ENCODE results near the gene HAS3. TPM values are rescaled to one million over a fixed set of nuclear protein-coding genes. Genes with fewer than 3 reads are reported as not detected.
A peak's percentile ranks its signal among the peaks of the same experiment; 100 is the strongest.

HAS3 gene
- total RNA-seq, 1 experiment from 2014 or later = 66.9 TPM

GRCh38 chr16:69109486-69110270, 4.2 kb downstream of the HAS3 start:
- CTCF ChIA-PET = interaction anchor here (1.3 to 1.9 kb wide), 2 partner anchors 120 to 208 kb away, joined by 5 to 9 read pairs; no protein-coding TSS in a partner anchor

DNA sequence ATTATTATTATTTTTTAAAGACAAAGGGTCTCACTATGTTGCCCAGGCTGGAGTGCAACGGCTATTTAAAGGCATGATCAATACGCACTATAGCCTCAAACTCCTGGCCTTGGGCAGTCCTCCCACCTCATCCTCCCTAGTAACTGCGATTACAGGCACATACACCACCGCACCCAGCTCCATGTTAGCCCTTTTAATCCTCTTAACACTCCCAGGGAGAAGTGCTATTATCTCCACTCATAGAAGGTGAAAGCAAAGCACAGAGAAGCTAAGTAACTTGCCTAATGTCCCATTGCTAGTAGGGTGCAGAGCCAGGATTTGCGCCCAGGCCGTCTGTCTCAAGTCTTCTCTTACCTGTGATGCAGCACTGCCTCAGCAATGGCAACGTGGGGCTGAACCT, 5.0 kb downstream of the HAS3 start:
- Mint-ChIP-seq H3K27ac (peak overlapping the region; percentile 88), H3K4me1 (peaks cover 44% of the 10 kb centered on the region), H3K4me3 (no peak overlapping the region), H3K9me3 (no peaks in the 10 kb centered on the region), H3K36me3 (peaks cover 57% of the 10 kb centered on the region), H3K27me3 (ENCODE audit: low read depth) (no peaks in the 10 kb centered on the region)
- no peak for ATAC-seq
- TF ChIP-seq ZNF232 (CRISPR knock-in tag; IDR thresholded peaks at IDR 0.05) = no peak
- TF ChIP-seq SOX15 (CRISPR knock-in tag; IDR thresholded peaks at IDR 0.05) = no peak
- no peak for TF ChIP-seq ATF2 (CRISPR knock-in tag; IDR thresholded peaks at IDR 0.05; ENCODE audit: borderline replicate concordance, low read depth)
- no peak for TF ChIP-seq EMX1 (CRISPR knock-in tag; IDR thresholded peaks at IDR 0.05)
- no peak for TF ChIP-seq TEAD4 (CRISPR knock-in tag; IDR thresholded peaks at IDR 0.05)
- no peak for TF ChIP-seq MYBL2 (CRISPR knock-in tag; IDR thresholded peaks at IDR 0.05)
- no peak for TF ChIP-seq PRRX2 (CRISPR knock-in tag; IDR thresholded peaks at IDR 0.05)
- no peak for TF ChIP-seq AFF4 (CRISPR knock-in tag; IDR thresholded peaks at IDR 0.05; ENCODE audit: borderline replicate concordance)
- TF ChIP-seq SMAD4 (CRISPR knock-in tag; IDR thresholded peaks at IDR 0.05) = no peak
- TF ChIP-seq E2F5 (CRISPR knock-in tag; IDR thresholded peaks at IDR 0.05) = no peak
- no peak for TF ChIP-seq SMAD3 (CRISPR knock-in tag; IDR thresholded peaks at IDR 0.05; ENCODE audit: borderline replicate concordance)
- no peak for TF ChIP-seq TEAD1 (CRISPR knock-in tag; IDR thresholded peaks at IDR 0.05)
- no peak for TF ChIP-seq FOXK1 (CRISPR knock-in tag; IDR thresholded peaks at IDR 0.05)
- no peak for DNase-seq (ENCODE audit: low spot score)
- ChIA-PET POLR2A (no interaction called here), CTCF (interaction anchor here (0.6 to 1.1 kb wide), 2 partner anchors 21 to 58 kb away, joined by 3 read pairs; no protein-coding TSS in a partner anchor)

More at GRCh38 chr16:69109486-69110270, 4.2 kb downstream of the HAS3 start:
- no peak for ATAC-seq
- H3K27me3 Mint-ChIP-seq (ENCODE audit: low read depth) = no peaks in the 10 kb centered on the region
- H3K4me3 Mint-ChIP-seq = peak overlapping the region; percentile 88
- POLR2A ChIA-PET = no interaction called here
- H3K4me1 Mint-ChIP-seq = peaks cover 49% of the 10 kb centered on the region
- no peaks in the 10 kb centered on the region for H3K9me3 Mint-ChIP-seq
- DNase-seq (ENCODE audit: low spot score) = no peak
- peaks cover 50% of the 10 kb centered on the region for H3K36me3 Mint-ChIP-seq
- peak overlapping the region; percentile 88 for H3K27ac Mint-ChIP-seq
- TF ChIP-seq RELA (CRISPR knock-in tag; IDR thresholded peaks at IDR 0.05; ENCODE audit: borderline replicate concordance) (peak; percentile 21; the same call in 1 of the 2 replicates), GABPB1 (CRISPR knock-in tag; IDR thresholded peaks at IDR 0.05) (no peak), JUN (CRISPR knock-in tag; IDR thresholded peaks at IDR 0.05) (no peak), NR1H2 (CRISPR knock-in tag; IDR thresholded peaks at IDR 0.05) (no peak), ZBTB21 (CRISPR knock-in tag; IDR thresholded peaks at IDR 0.05; ENCODE audit: borderline replicate concordance) (no peak)
- TF ChIP-seq, protein P1, sequence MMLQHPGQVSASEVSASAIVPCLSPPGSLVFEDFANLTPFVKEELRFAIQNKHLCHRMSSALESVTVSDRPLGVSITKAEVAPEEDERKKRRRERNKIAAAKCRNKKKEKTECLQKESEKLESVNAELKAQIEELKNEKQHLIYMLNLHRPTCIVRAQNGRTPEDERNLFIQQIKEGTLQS (CRISPR knock-in tag; conservative IDR thresholded peaks at IDR 0.05) = 0 out of 2 replicates have a peak, but pooled peaks have one; percentile 23
